Measurements from ENCODE around the gene LMF1. TPM values are rescaled to one million over a fixed set of nuclear protein-coding genes. Genes with fewer than 3 reads are reported as not detected.
"Not testable (repeated sequence)": the region's sequence is repeated elsewhere in the genome, so short reads cannot be mapped to it uniquely, and the experiment has no call there.

LMF1 gene
- total and polyA plus RNA-seq, 8 donors: 7.6 to 121 (median 15.8) TPM

DNA sequence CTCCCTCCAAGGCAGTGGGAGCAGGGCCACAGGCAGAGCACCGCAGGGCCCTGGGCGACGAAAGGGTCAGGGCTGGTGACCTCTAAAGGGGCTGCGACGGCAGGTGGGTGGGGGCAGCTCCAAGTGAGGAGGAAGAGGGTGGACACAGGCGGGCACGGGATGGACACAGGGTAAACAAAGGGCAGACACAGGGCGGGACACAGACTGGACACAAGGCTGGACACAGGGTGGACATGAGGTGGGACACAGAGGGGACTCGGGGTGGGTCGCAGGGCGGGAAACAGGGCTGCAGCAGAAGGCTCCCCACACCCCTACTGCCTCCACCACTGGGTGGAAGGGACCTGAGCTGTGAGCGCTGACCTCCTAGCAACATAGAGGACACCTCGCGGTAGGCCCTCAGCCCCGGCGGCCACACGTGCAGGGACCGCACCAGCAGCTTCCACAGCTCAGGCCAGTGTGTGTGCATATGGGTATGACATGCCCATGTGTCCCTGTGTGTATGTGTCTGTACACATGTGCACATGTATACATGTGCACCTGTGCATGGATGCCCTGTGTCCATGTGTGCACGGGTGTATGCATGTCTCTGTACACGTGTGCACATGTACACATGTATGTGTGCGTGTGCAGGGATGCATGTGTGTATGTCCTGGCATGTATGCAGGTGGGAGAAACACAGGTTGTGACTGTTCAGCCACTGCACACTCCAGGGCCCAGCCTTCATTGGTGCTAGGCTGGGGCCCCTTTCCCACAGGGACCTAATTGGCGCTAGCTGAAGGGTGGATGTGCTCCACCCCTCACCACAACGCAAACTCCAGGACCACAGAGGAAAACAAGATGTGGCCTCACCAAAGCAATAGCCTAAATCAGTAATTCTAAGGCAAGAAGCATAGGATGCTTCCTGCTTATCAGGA is 7.6 kb downstream of the LMF1 start:
- Histone ChIP-seq H3K27me3 (no peaks in the 10 kb centered on the region), H3K36me3 (peaks cover 0 to 34% (median 20%) of the 10 kb centered on the region in 4 donors), H3K4me1 (peaks cover 0 to 11% (median 3%) of the 10 kb centered on the region in 4 donors), H3K4me3 (no peak overlapping the region), H3K27ac (no peak overlapping the region), H3K9me3 (peaks cover 0 to 5% (median 0%) of the 10 kb centered on the region in 4 donors)
- 85 to 94% (median 90%) methylated on average over 19 to 23 of the region's 23 CpGs for WGBS, 5 donors
- intact Hi-C loops (cut with DNase I; ENCODE audit: low total_unique reads): no loop called here
- TF ChIP-seq EP300 (IDR thresholded peaks at IDR 0.05): no peak
- TF ChIP-seq POLR2A (IDR thresholded peaks at IDR 0.05): no peak
- TF ChIP-seq, protein P1, sequence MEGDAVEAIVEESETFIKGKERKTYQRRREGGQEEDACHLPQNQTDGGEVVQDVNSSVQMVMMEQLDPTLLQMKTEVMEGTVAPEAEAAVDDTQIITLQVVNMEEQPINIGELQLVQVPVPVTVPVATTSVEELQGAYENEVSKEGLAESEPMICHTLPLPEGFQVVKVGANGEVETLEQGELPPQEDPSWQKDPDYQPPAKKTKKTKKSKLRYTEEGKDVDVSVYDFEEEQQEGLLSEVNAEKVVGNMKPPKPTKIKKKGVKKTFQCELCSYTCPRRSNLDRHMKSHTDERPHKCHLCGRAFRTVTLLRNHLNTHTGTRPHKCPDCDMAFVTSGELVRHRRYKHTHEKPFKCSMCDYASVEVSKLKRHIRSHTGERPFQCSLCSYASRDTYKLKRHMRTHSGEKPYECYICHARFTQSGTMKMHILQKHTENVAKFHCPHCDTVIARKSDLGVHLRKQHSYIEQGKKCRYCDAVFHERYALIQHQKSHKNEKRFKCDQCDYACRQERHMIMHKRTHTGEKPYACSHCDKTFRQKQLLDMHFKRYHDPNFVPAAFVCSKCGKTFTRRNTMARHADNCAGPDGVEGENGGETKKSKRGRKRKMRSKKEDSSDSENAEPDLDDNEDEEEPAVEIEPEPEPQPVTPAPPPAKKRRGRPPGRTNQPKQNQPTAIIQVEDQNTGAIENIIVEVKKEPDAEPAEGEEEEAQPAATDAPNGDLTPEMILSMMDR (IDR thresholded peaks at IDR 0.05): no peak
- TF ChIP-seq POLR2AphosphoS5 (IDR thresholded peaks at IDR 0.05): no peak
- no peak for DNase-seq

DNA sequence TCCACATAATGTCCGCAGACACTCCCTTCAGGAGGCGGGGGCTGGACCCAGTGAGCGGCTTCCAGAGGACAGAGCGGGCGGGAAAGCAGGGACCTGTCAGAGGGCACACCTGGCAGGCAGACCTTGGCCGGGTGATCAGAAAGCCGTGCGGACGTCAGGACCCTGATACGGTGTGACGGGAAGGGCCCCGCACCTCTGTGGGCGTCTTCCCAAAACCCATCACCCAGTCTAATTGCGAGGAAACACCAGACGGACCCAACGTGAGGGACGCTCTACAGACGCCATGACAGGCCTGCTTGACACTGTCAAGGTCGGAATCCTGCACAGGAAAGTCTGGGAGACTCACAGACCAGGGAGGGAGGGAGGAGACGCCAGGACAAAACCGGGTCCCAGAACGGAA is 8.4 kb downstream of the LMF1 start:
- Histone ChIP-seq H3K4me1 (peaks cover 0 to 7% (median 3%) of the 10 kb centered on the region in 4 donors), H3K27ac (no peak overlapping the region), H3K9me3 (peaks cover 0 to 5% (median 1%) of the 10 kb centered on the region in 4 donors), H3K4me3 (no peak overlapping the region), H3K27me3 (no peaks in the 10 kb centered on the region), H3K36me3 (peaks cover 0 to 27% (median 15%) of the 10 kb centered on the region in 4 donors)
- 89 to 95% (median 94%) methylated on average over 22 of the region's 22 CpGs for WGBS, 5 donors
- intact Hi-C loops (cut with DNase I; ENCODE audit: low total_unique reads): no loop called here
- no peak for TF ChIP-seq POLR2A (IDR thresholded peaks at IDR 0.05)
- TF ChIP-seq, protein P1 (IDR thresholded peaks at IDR 0.05): no peak
- no peak for TF ChIP-seq EP300 (IDR thresholded peaks at IDR 0.05)
- DNase-seq: no peak

DNA sequence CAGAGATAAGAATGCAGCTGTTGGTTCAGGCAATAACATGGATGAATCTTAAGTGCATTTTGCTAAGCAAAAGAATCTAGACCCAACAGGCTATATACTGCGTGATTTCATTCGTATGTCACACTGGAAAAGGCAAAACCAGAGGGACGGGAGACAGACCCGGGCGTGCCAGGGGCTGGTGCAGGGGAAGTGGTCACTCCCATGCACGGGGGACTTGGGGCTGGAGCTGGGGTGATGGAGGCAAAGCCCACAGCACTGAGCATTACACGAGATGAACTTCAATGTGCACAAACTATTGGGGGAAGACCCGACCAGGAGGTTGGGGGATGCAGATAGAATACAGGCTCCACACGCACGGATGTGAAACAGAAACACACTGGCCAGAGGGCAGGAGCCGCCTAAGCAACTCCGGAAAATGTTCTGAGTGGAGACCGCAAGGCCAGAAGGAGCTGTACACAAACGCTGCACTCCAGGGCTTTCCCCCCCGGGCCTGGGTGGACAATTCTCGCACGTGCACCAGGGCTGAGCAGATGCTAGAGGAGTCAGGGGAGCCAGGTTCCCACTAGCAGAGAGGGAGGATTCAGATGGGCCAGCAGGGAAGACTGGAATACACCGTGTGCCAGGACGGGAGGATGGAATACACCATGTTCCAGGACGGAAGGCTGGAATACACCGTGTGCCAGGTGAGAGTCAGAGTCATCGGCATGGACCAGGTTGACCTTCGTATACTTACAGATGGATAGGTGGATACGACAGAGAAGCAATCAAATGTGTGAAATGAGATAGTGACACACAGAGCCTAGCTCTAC is 11.3 kb downstream of the LMF1 start:
- intact Hi-C loops (cut with DNase I; ENCODE audit: low total_unique reads): no loop called here
- peaks cover 0 to 7% (median 3%) of the 10 kb centered on the region in 4 donors for H3K4me1 ChIP-seq
- H3K9me3 ChIP-seq: peaks cover 0 to 4% (median 0%) of the 10 kb centered on the region in 4 donors
- DNase-seq: no peak
- peaks cover 0 to 10% (median 6%) of the 10 kb centered on the region in 4 donors for H3K36me3 ChIP-seq
- H3K27ac ChIP-seq: no peak overlapping the region
- no peak overlapping the region for H3K4me3 ChIP-seq
- H3K27me3 ChIP-seq: no peaks in the 10 kb centered on the region
- TF ChIP-seq, protein P1 (IDR thresholded peaks at IDR 0.05): no peak
- TF ChIP-seq POLR2A (IDR thresholded peaks at IDR 0.05) (no peak), POLR2AphosphoS5 (IDR thresholded peaks at IDR 0.05) (no peak), EP300 (IDR thresholded peaks at IDR 0.05) (no peak)
- 85 to 89% (median 89%) methylated on average over 24 of the region's 24 CpGs for WGBS, 5 donors

DNA sequence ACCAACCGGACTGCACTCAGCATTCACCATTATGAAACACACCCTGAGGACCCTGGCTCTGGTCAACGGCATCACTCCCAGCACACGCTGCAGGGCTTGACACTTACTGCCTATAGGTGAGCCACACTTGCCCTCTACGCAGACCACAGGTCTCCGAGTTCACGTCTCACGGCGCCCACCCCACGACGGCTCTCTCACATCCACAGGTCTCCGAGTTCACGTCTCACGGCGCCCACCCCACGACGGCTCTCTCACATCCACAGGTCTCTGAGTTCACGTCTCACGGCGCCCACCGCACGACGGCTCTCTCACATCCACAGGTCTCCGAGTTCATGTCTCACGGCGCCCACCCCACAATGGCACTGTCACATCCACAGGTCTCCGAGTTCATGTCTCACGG is 15.0 kb downstream of the LMF1 start:
- 93 to 97% (median 96%) methylated on average over 17 to 27 of the region's 27 CpGs for WGBS, 5 donors
- intact Hi-C loops (cut with DNase I; ENCODE audit: low total_unique reads): not testable (repeated sequence)

DNA sequence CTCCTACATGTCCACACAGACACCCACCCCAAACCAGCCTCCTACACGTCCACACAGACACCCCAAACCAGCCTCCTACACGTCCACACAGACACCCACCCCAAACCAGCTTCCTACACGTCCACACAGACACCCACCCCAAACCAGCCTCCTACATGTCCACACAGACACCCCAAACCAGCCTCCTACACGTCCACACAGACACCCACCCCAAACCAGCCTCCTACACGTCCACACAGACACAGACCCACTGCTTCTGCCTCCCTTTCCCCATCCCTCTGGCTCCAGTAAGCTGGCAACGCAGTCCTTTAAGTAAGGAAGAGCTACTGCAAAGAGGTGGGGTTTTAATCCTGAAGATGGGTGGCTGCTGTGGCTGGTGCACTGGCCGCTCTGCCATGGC is 17.0 kb downstream of the LMF1 start:
- 82 to 100% (median 87%) methylated on average over 2 to 6 of the region's 7 CpGs for WGBS, 5 donors
- H3K9me3 ChIP-seq; DNase-seq; H3K27me3 ChIP-seq; H3K27ac ChIP-seq; H3K4me3 ChIP-seq; H3K4me1 ChIP-seq; intact Hi-C loops (cut with DNase I; ENCODE audit: low total_unique reads): not testable (repeated sequence)
- peaks cover 5 to 31% (median 29%) of the 10 kb centered on the region in 4 donors for H3K36me3 ChIP-seq

More for the DNA sequence above, 15.0 kb downstream of the LMF1 start:
- H3K36me3 ChIP-seq: peaks cover 5 to 36% (median 29%) of the 10 kb centered on the region in 4 donors
- H3K4me3 ChIP-seq, H3K27ac ChIP-seq, H3K9me3 ChIP-seq, H3K4me1 ChIP-seq, DNase-seq, H3K27me3 ChIP-seq: not testable (repeated sequence)
